Loucy (cell line): ENCODE measurements around the gene RPS6KB2.

Experiments used
- H2AFZ ChIP-seq: fragments of 200-600 bp; sonication (generic); 2 replicates; pipeline ENCODE4 v1.6.0; 2016; ENCODE audit warnings: antibody characterized with exemption, mild to moderate bottlenecking, low read length, moderate library complexity
- H3F3A ChIP-seq: fragments of 200-600 bp; 2 replicates; pipeline ENCODE4 v1.6.0; 2016; ENCODE audit warnings: antibody characterized with exemption, low read depth, mild to moderate bottlenecking
- H3K27me3 ChIP-seq: fragments of 200-600 bp; sonication (generic); 2 replicates; pipeline ENCODE4 v1.6.1; 2014; ENCODE audit warnings: low read length, mild to moderate bottlenecking; ENCODE audit not compliant: insufficient read depth, poor library complexity, severe bottlenecking
- H3K36me3 ChIP-seq: fragments of 200-600 bp; sonication (generic); 2 replicates; pipeline ENCODE4 v1.6.1; 2016; ENCODE audit warnings: low read length; ENCODE audit not compliant: insufficient read depth
- H3K4me1 ChIP-seq: fragments of 200-600 bp; sonication (generic); 2 replicates; pipeline ENCODE4 v1.5.1; 2014; ENCODE audit warnings: low read length, mild to moderate bottlenecking; ENCODE audit not compliant: insufficient read depth, poor library complexity, severe bottlenecking
- H3K4me2 ChIP-seq: fragments of 200-600 bp; sonication (generic); 2 replicates; pipeline ENCODE4 v1.6.0; 2014; ENCODE audit warnings: antibody characterized with exemption, low read length, low read depth, mild to moderate bottlenecking; ENCODE audit not compliant: poor library complexity, severe bottlenecking
- H3K4me3 ChIP-seq: fragments of 200-600 bp; sonication (generic); 2 replicates; pipeline ENCODE4 v1.5.1; 2014; ENCODE audit warnings: low read length, mild to moderate bottlenecking, mixed read lengths; ENCODE audit not compliant: poor library complexity, severe bottlenecking
- H3K79me2 ChIP-seq: fragments of 200-600 bp; sonication (generic); 2 replicates; pipeline ENCODE4 v1.6.1; 2014; ENCODE audit warnings: low read length; ENCODE audit not compliant: insufficient read depth
- H3K9ac ChIP-seq: fragments of 200-600 bp; sonication (generic); 2 replicates; pipeline ENCODE4 v1.6.0; 2014; ENCODE audit warnings: mild to moderate bottlenecking, low read depth, low read length, moderate library complexity; ENCODE audit not compliant: poor library complexity, severe bottlenecking
- H3K9me2 ChIP-seq: fragments of 200-600 bp; sonication (generic); replicated peaks from 2 replicates; pipeline ENCODE4 v1.6.1; 2016; ENCODE audit warnings: low read depth, low read length, mixed read lengths
- H3K9me3 ChIP-seq: fragments of 200-600 bp; sonication (generic); 2 replicates; pipeline ENCODE4 v1.6.1; 2014; ENCODE audit warnings: mild to moderate bottlenecking, antibody characterized with exemption, low read length, low read depth; ENCODE audit not compliant: insufficient read depth
- H4K20me1 ChIP-seq: fragments of 200-600 bp; sonication (generic); 2 replicates; pipeline ENCODE4 v1.6.0; 2014; ENCODE audit warnings: antibody characterized with exemption, low read length, mild to moderate bottlenecking; ENCODE audit not compliant: insufficient read depth, poor library complexity, severe bottlenecking
- EZH2phosphoT487 ChIP-seq: fragments of 200-600 bp; IDR thresholded peaks from 2 replicates; pipeline ENCODE4 v1.6.1; 2018; ENCODE audit warnings: antibody characterized with exemption, mild to moderate bottlenecking, moderate library complexity, borderline replicate concordance
- TF ChIP-seq, protein P1 (sequence below): fragments of 200-600 bp; sonication (generic); conservative IDR thresholded peaks from 2 replicates; pipeline ENCODE4 v1.5.1; 2014; ENCODE audit warnings: mild to moderate bottlenecking, antibody characterized with exemption, low read length

RPS6KB2 gene

DNA sequence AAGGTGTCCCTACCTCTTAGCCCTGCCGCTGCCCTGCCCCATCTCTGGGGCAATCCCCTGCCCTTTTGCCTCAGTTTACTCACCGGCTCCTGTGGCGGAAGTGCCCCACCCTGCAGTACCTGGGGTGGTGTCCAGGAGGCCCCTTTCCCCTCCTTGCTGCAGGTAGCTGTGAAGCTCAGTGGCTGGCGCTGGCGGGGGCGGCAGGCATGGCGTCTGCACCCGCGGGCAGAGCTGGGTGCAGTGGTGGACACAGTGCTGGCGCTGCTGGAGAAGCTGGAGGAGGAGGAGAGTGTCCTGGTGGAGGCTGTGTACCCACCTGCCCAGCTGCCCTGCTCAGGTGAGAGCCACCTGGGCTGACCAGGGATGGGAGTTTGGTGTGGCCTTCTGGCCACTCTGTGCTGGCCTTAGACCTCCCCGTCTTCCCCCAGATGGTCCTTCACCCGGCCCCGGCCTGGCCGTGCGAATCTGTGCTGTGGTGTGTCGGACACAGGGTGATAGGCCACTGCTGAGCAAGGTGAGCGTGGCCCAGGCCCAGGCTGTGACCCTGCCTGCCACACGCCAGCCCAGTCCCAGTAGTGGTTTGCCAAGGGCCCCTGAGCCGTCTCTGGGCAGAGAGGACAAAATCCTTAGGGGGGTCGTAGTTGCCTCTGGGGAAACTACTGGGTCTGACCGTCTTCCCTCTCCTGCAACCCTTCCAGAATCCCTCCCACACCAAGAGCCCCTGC lies 8.8 kb upstream of the RPS6KB2 start:
- TF ChIP-seq EZH2phosphoT487 = no peak
- TF ChIP-seq, protein P1, sequence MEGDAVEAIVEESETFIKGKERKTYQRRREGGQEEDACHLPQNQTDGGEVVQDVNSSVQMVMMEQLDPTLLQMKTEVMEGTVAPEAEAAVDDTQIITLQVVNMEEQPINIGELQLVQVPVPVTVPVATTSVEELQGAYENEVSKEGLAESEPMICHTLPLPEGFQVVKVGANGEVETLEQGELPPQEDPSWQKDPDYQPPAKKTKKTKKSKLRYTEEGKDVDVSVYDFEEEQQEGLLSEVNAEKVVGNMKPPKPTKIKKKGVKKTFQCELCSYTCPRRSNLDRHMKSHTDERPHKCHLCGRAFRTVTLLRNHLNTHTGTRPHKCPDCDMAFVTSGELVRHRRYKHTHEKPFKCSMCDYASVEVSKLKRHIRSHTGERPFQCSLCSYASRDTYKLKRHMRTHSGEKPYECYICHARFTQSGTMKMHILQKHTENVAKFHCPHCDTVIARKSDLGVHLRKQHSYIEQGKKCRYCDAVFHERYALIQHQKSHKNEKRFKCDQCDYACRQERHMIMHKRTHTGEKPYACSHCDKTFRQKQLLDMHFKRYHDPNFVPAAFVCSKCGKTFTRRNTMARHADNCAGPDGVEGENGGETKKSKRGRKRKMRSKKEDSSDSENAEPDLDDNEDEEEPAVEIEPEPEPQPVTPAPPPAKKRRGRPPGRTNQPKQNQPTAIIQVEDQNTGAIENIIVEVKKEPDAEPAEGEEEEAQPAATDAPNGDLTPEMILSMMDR = no peak
- H3K27me3 ChIP-seq = no peaks in the 10 kb centered on the region
- H3K36me3 ChIP-seq = no peaks in the 10 kb centered on the region
- H3K4me3 ChIP-seq = peak overlapping the region; percentile 74
- H3K4me1 ChIP-seq = peaks cover 44% of the 10 kb centered on the region
- peak overlapping the region; percentile 72 for H3K9ac ChIP-seq
- no peaks in the 10 kb centered on the region for H3K9me2 ChIP-seq
- H3K4me2 ChIP-seq = peak overlapping the region; percentile 75
- H3F3A ChIP-seq = no peaks in the 10 kb centered on the region
- peaks cover 23% of the 10 kb centered on the region; the same call in 1 of the 2 replicates for H3K79me2 ChIP-seq
- H4K20me1 ChIP-seq = no peaks in the 10 kb centered on the region
- no peak overlapping the region for H2AFZ ChIP-seq
- no peaks in the 10 kb centered on the region for H3K9me3 ChIP-seq

- Histone ChIP-seq H3K9ac (peak overlapping the region; percentile 72), H3K79me2 (peaks cover 23% of the 10 kb centered on the region; the same call in 1 of the 2 replicates), H3K9me2 (no peaks in the 10 kb centered on the region), H3K4me1 (peaks cover 48% of the 10 kb centered on the region), H2AFZ (no peak overlapping the region), H4K20me1 (no peaks in the 10 kb centered on the region), H3F3A (0 out of 2 replicates have a peak, but pooled peaks cover under 1% of the 10 kb centered on the region), H3K36me3 (no peaks in the 10 kb centered on the region), H3K9me3 (no peaks in the 10 kb centered on the region), H3K4me3 (peak overlapping the region; percentile 74), H3K4me2 (peak overlapping the region; percentile 75), H3K27me3 (no peaks in the 10 kb centered on the region)
- TF ChIP-seq, protein P1 = no peak
- no peak for TF ChIP-seq EZH2phosphoT487
These were observed 8.1 kb upstream of the RPS6KB2 start for GRCh38 chr11:67420147-67420645.

- peaks cover 48% of the 10 kb centered on the region for H3K4me1 ChIP-seq
- H2AFZ ChIP-seq = no peak overlapping the region
These were observed 7.5 kb upstream of the RPS6KB2 start for GRCh38 chr11:67420646-67421429.

More at GRCh38 chr11:67420646-67421429, 7.5 kb upstream of the RPS6KB2 start:
- H3K36me3 ChIP-seq = no peaks in the 10 kb centered on the region
- H3K9me2 ChIP-seq = no peaks in the 10 kb centered on the region
- H3K27me3 ChIP-seq = no peaks in the 10 kb centered on the region
- H3K9me3 ChIP-seq = no peaks in the 10 kb centered on the region
- peak overlapping the region; percentile 74 for H3K4me3 ChIP-seq
- TF ChIP-seq, protein P1 = no peak
- no peak for TF ChIP-seq EZH2phosphoT487
- H3K79me2 ChIP-seq = peaks cover 23% of the 10 kb centered on the region; the same call in 1 of the 2 replicates
- peak overlapping the region; percentile 75 for H3K4me2 ChIP-seq
- H3K9ac ChIP-seq = peak overlapping the region; percentile 72
- peaks cover 4% of the 10 kb centered on the region; the same call in 1 of the 2 replicates for H3F3A ChIP-seq
- no peaks in the 10 kb centered on the region for H4K20me1 ChIP-seq
